NCI-H2171 (cell line): ENCODE data around the gene THUMPD3.
A peak's percentile ranks its signal among the peaks of the same experiment; 100 is the strongest.

Source experiments
- DNase-seq: peaks from one replicate; lab custom pipeline; 2025; lab: John Stamatoyannopoulos, UW

The THUMPD3 gene

GRCh38 chr3:9397906-9398699 is 35.2 kb downstream of the THUMPD3 start:
- DNase-seq: no peak

- no peak for DNase-seq
These were observed 36.0 kb downstream of the THUMPD3 start for GRCh38 chr3:9398700-9399336.

DNA sequence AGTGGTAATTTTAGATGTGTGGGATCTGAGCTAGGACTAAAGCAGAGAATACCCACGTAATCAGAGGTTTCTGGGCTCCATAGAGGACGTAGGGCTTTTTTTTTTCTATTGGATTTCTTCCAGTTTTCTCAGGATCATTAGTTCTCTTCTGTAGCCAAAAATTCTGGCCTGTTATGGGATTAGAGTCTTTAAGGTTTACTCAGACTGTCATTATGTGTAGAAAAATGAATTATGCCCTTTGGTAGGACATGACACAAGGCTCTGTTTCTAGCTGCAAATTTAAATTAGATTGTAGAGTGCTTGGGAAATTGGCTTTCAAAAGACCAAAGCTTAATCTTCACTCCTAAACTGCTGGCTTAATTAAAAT is 36.5 kb downstream of the THUMPD3 start:
- no peak for DNase-seq

DNA sequence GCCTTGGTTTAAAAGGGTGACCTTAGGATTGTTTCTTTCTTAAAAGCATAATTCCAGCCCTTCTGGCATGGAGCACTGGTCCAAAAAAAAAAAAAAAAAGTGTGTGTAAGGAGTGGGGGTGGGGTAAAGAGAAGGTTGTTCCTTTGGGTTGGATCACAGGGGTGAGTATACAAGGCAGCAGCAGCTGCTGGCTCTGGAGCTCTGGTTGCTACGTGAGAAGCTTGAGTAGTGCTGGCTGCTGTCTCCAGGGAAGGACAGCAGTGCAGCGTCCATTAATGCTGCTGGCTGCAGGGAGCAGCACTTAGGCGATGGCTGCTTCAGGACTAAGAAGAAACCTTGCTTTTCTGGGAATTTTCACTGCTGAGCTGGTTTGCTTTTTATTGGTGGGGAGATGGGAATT is 36.9 kb downstream of the THUMPD3 start:
- DNase-seq: peak; percentile 78

- DNase-seq: no peak
These were observed 37.8 kb downstream of the THUMPD3 start for GRCh38 chr3:9400616-9401015.

GRCh38 chr3:9401986-9402385 is 39.1 kb downstream of the THUMPD3 start:
- no peak for DNase-seq

DNA sequence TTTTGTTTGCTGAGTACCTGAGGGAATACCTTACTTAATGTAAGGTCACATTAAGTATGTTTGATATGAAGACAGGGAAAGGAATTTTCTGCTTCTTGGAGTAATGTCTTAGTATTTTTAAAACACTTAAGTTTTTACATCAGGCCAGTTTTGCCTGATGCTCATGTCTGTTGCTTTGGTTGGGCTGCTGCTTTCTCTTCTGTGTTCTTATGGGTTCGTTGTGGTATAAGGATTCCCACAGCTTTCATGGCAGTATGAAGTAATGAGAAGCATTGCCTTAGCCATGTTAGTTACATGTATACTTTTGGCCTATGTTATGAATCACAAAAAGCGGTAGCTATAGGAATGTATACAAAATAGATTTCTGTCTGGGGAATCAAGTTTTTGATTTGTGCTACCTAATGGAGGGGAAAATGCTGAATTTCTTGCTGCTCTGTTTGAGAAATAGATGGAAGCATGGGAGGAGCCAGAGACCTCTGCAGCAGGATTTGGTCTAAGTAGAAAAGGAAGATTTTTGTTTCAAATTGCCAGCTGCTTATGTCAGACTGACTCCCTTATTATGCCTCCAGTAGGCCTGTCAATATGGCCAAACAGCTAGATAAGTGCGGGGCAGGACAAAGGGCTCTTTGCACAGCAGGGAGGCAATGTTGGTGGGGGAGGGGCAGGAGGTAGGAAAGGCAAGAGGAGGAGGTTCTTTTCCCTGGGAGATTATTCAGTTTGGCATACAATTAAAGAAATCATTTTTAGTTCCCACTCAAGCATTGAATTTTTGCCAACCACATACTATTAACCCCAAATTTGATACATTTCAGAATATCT is 39.8 kb downstream of the THUMPD3 start:
- no peak for DNase-seq

GRCh38 chr3:9403463-9403862 is 40.6 kb downstream of the THUMPD3 start:
- DNase-seq: no peak

GRCh38 chr3:9404680-9405079 is 41.8 kb downstream of the THUMPD3 start:
- DNase-seq: no peak

DNA sequence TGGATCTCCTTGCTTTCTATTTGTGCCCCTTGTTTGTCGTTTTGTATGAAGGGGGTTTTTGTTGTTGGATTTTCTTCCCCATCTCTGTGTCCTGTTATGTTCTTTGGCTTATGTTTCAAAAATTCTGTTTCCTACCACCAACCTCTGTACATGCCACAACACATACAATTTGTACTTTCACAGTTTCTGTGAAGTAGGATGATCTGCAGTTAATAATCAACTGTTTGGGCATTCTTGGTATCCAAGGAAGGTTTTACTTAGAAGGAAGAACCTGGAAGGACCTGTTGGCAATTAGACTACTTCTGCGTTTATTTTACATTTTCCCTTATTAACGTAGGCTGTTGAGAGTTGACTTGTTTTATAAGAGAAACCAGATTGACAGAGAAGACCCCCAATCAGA is 42.9 kb downstream of the THUMPD3 start:
- no peak for DNase-seq

- no peak for DNase-seq
These were observed 44.2 kb downstream of the THUMPD3 start for GRCh38 chr3:9406856-9407626.

DNA sequence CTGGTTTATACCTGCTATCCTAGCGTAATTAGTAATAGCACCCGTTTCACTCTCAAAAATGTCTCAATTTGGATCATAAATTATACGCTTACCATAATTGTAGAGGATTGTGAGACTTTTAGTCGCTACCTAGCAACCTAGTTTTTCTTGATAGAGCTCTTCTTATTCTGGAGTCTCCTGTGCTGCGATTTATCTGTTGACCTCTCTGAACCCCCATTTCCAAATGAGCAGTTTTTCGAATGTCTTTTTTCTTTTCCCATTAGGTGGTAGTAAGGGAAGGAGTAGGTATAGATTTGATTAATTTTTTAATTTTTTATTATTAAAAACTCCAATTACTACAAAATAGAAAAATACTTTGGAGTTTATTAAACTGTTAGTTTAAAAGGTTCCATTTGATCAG is 45.2 kb downstream of the THUMPD3 start:
- no peak for DNase-seq

- no peak for DNase-seq
These were observed 45.7 kb downstream of the THUMPD3 start for GRCh38 chr3:9408546-9408945.

DNA sequence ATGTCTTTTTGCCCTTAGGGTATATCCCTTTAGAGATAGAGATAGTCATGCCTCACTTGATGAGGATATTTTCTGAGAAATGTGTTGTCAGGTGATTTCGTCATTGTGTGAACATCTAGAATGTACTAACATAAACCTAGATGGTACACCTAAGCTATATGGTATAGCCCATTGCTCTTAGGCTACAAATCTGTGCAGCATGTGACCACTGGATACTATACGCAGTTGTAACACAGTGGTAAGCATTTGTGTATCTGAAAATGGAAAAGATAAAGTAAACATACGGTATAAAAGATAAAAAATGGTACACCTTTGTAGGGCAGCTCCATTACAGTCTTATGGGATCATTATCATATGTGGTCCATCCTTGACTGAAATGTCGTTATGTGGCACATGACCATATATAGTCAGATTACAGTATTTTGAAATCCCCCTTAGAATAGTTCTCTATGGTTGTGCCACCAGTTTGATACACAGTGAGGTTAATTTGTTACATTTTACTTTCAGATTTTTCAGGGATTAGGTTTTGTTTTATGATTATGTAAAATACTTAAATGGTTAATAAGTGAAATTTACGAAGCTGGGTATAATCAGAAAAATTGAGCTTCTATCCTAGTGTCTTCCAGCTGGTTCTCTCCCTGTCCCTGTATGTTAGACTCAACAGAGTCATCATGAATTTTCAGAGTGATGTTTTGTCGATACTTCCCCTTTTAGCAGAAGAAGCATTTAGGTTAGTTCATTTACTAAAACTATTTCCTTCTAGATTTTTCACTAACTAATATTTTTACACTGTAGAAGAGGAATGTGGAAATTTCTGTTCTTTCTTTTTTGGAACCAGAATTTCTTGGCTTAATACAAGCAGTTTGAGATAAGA is 47.4 kb downstream of the THUMPD3 start:
- DNase-seq: no peak

GRCh38 chr3:9411302-9411701 is 48.4 kb downstream of the THUMPD3 start:
- DNase-seq: no peak

DNA sequence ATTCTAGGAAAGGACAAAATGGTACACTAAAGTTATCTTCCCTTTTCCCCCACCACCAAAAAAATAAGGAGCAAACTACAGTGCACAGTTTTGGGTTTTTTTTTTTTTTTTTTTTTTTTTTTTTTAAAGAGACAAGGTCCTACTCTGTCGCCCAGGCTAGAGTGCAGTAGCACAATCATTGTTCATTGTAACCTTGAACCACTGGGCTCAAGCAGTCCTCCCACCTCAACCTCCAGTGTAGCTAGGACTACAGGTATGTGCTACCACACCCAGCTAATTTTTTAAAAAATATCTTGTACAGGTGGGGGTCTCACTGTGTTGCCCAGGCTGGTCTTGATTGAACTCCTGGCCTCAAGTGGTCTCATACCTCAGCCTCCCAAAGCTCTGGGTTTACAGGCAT is 49.4 kb downstream of the THUMPD3 start:
- no peak for DNase-seq

GRCh38 chr3:9414826-9415225 is 52.0 kb downstream of the THUMPD3 start:
- no peak for DNase-seq

GRCh38 chr3:9415485-9416138 is 52.8 kb downstream of the THUMPD3 start:
- no peak for DNase-seq

- no peak for DNase-seq
These were observed 53.4 kb downstream of the THUMPD3 start for GRCh38 chr3:9416139-9416780.
